HG02981 (cell line): ENCODE results near the gene BRI3.

Experiments
- ATAC-seq: cut with Tn5 transposase; IDR thresholded peaks from one replicate; pipeline ENCODE4 v1.9.1; 2021; ENCODE audit warnings: mild to moderate bottlenecking, moderate library complexity; ENCODE audit not compliant: unreplicated experiment

The BRI3 gene, protein sequence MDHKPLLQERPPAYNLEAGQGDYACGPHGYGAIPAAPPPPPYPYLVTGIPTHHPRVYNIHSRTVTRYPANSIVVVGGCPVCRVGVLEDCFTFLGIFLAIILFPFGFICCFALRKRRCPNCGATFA

DNA sequence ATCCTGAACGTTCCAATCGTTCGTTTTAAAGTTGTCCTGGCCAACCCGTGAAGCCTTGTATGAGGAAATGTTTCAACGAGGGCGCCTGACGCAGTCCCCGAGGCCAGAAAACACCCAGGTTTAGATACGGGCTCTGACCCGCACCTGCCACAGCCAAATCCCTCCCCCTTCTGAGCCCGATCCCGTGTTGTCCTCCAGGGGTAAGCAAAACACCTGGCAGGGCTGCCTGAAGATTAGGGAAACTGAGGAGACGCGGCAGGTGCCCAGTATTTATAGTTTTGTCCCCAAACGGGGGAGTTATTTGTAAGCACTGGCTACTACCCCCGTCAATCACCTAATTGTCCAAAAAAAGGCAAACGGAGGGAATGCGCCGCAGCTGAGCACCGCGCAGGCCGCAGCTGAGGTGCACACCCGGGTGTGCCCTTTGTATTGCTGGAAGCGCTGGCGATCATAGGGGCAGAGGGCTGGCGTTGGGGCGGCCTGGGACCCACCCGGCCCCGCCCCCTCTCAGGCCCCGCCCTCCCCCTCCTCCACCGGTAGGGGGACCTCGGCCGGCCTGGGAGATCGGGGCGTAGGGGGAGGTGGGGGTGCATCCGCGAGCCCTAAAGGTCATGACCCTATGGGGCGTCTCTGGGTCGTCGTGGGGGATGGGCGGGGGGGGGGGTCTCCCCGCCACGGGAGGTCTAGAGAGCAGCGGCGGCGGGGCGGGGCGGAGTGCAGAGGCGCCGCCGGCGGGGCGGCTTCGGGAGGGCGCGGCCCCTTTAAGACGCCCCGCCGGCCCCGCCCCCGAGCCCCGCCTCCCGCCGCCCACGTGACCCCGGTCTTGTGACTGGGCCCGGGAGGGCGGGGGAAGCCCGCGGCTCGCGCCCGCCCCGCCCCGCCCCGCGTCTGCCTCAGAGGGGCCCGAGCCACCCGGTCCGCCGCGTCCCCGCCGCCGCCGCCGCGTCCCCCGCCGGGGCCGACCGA is at the start of gene BRI3:
Gene BRI3, plus strand, starts transcription at position 896 of the 966 bp plus-strand sequence. CDS start 110 bp downstream, outside the sequence.
- peak; percentile 72 for ATAC-seq

DNA sequence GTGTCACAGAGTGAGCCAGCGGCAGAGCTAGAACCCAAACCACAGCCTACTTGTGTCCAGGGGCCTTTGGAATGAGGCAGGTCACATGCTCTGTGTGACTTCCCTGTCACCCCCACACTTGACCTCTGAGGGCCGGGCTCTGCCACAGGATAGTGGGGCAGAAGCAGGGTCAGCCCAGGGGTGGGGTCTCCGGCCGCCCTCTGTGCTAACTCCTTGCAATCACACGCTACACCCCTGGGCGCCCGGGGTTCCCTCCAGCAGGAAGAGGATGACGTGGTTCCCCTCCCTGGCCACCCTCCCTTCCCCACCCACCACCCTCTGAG is 49.3 kb upstream of the BRI3 start:
- ATAC-seq = no peak

DNA sequence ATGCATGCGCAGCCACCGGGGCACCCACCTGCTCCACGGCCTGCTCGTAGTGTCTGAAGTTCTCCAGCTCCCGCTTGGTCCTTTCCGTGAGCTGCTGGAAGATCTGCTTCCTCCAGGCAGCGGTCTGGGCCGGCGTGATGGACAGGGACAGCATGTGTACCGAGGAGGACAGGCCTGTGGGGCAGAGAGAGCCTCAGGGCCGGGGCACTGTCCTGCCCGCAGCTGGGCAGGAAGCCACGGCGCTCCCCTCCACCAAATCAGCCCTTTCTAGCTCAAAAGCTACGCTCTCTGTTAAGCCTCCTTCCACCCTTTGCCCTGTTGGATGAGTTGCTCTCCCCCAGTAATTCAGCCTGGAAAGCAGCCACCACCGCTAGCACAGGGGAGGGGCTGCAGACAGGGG is 48.7 kb upstream of the BRI3 start:
- ATAC-seq = no peak

DNA sequence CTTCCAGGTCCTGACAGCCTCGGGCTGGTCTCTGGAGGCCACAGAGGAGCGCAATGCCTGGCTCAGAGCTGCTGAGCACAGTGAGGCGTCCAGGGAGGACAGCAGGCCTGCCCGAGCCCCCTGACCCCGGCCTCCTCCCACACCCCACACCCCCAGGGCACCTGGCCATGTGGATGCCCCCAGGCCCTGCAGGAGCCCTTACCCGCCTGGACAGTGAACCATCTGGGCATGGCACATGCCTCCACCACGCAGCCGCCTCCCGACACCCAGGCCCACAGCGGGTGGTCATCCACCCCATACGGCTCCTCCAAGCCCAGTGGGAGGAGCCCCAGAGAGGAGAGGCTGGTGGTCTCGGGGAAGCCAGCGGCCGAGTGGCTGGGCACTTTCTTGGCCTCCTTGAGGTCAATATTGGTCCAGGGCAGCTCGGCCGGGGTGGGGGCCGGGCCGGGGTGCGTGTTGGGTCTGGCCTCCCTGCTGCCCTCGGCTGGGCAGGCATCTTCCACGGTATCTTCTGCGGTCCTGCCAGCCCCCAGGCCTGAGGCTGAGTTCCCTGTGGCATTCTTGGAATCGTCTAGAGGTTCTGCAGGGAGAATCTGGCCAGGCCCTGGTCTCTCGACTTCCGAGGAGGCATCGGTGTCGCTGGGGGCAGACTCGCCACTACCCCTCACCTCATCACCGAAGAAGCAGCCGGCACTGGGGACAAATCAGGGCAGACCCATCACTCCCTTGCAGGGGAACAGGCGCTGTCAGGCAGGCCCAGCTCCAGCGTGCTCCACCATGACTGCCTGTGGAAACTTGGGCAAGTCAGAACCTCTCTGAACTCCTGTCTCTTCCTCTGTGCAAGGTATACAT is 48.0 kb upstream of the BRI3 start:
- ATAC-seq = no peak

DNA sequence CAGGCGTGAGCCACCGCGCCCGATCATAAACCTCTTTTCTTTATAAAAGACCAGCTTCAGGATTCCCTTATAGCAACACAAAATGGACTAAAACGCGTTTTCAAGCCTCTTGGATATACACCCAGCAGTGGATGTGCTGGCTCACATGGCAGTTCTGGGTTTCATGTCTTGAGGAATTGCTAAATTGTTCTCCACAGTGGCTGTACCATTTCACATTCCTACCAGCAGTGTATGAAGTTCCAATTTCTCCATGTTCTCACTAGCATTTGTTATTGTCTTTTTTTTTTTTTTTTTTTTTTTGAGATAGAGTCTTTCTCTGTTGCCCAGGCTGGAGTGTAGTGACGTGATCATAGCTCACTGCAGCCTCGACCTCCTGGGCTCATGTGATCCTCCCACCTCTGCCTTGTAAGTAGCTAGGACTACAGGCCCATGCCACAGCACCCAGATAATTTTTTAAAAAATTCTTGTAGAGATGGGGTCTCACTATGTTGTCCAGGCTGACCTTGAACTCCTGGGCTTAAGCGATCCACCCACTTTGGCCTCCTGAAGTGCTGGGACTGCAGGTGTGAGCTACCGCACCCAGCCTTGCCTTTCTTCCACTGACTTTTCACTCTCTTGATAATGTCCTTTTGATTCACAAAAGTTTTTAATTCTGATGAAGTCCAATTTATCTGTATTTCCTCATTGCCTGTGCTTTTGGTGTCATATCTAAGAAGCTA is 46.9 kb upstream of the BRI3 start:
- ATAC-seq = no peak

DNA sequence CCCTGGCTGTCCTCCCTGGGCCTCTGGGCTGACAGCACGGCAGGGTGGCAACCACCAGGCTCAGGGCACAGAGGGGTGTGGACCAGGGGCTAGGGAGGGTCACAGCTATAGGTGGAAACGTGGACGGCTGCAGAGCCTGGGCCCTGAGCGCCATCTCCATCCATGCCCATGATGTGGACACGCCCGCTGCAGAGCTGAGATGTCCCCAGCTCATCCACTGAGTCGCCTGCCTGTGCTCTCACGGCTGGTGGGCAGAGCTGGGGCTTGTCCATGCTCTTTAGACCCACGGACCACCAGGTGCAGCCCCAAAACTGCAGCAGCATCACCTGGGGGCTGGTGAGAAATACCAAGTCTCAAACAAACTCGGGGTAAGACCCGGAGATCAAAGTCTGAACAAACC is 45.6 kb upstream of the BRI3 start:
- no peak for ATAC-seq

DNA sequence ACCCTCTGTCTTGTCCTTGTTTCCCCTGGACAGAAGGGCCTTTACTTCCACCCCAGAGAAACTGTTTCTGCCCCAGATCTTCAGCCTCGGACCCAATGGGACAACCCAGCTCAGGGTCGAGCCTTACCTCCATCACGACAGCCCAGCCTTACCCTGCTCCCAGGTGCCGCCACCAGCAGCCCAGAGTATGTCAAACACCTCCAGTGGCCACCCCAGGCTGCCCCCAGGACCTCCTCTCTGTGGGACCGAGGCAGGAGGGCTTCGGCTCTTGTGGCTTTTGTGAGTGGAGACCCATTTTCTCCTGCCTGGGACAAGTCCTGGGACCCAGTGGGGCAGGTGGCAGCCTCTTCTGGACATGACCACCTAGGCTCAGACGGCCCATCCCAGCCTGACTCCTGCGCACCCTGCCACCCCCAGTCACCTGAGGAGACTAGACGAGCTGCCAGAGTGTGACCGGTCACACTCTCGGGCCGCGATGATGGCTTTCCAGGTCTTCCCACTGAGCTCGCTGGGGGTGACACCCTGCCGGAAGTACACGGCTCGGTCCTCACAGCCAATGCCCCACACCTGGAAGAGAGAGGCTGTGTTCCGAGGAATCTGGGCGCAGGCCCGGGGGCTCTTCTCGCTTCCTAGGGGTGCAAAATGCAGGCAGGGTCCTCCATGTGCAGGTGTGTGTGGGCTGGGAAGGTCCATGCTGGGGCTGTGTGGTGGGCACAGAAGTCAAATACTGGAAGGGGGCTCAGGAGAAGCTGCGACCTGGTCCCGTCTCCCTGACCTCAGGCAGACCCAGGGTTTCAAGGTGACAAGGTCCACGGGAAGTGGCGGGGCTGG is 44.9 kb upstream of the BRI3 start:
- ATAC-seq = no peak

DNA sequence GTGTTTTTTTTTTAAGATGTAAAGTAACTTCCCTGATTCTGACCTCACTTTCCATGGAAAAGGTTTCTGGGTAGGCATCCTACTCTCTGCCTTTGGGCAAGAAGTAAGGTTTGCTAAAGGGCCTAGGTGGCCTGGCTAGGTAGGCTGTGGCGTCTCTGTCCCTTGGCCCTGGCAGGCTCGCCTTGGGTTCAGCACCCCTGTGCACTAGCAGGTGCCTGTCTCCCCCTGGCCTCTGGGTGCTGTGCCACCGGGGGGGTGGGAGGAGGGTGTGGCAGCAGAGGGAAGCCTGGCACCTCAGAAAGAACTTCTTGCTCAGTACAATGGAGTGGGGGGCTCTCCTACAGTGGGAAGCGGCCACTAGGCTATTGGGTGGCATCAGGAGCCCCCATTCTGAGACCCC is 43.4 kb upstream of the BRI3 start:
- no peak for ATAC-seq

DNA sequence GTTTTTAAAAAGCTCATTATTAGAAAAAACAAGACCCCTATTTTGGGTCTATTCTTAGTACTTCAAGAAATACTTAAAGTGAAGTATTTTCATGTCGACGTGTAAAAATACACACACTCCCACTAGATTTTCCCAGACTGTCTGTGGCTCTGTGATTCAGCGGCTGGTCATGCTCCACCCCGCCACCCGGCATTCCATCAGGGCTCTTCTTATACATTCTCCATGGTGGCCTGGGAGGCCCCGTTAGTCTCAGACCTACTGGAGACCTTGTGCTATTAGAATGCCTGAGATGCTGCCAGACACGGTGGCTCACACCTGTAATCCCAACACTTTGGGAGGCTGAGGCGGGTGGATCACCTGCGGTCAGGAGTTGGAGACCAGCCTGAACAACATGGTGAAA is 42.5 kb upstream of the BRI3 start:
- ATAC-seq = no peak

DNA sequence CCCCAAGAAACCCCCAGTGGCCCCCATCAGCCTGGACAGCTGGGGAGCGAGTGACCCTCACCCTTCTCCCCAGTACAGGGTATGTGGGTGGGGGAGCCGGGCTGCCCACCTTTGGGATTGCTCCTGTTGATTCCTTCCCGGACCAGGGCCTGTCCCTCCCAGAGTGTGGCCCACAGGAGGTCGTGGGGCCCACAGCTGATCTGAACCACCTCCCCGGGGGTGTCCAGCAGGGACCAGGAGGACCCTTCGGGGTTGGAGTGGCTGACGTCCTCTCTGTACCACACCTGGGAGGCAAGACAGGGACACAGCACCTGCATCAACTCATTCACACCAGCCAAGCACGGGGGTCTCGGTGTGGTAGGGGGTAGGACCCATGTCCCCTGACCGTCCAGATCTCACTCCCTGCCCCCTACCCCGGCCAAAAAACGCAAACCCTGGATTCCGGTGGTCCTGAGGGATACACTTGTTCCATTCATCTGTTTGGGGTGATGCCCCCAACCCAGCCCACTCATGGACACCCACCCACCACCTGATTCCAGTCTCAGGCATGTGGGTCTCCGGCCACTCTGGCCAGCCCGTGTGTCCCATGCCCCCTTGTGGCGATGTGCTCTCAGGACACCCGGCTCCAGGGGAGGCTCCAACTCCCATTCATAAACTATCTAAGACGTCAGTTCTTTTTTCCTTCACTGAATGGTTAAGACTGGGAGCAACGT is 40.4 kb upstream of the BRI3 start:
- peak; percentile 76 for ATAC-seq

DNA sequence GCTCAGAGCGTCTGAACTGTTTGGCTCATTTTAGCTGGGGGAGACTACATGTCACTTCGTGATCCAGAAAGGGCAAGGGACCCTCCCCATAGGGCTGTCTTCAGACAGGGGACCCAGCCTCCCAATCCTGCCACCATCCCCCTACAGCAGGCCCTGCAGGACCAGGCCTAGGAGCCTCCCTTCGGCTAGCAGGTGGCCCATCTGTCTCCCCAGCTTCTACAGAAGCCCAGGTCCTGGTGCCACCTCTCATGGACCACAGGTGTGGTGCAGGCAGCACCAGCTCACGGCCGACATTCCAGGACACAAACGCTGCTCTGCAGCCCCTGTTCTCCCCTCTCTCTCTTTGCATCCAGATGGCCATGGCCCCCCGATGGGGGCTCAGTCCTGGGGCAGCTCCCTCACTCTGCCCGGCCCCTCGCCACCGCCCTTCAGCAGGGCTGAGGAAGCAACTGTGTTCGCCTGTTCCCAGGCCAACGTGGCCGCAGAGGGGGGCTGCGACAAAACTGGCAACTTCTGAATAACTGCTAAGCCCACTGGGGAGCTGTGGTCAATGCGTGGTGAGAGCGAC is 39.7 kb upstream of the BRI3 start:
- ATAC-seq = peak; percentile 20

DNA sequence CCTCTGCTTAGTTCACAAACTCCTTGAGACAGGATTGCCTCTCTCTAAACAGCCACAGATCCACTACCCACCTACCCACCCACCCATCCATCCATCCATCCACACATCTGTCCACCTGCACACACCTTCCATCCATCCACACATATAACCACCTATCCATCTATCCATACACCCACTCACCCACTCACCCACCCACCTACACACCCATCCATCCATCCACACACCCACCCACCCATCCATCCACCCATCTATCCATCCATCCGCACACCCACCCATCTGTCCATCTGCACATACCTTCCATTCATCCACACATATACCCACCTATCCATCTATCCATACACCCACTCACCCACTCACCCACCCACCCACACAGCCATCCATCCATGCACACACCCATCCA is 39.1 kb upstream of the BRI3 start:
- ATAC-seq = no peak

DNA sequence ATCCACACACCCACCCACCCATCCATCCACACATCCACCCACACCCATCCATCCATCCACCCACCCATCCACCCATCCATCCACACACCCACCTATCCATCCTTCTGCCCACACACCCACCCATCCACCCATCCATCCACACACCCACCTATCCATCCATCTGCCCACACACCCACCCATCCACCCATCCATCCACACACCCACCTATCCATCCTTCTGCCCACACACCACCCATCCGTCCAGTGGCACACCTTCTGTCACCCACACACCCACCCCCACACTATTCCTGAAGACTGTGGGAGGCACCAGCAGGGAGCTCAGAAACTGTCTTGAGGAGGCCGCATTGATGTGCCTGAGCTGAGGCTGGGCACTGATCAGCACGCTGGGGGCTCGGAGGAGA is 38.6 kb upstream of the BRI3 start:
- ATAC-seq = no peak

DNA sequence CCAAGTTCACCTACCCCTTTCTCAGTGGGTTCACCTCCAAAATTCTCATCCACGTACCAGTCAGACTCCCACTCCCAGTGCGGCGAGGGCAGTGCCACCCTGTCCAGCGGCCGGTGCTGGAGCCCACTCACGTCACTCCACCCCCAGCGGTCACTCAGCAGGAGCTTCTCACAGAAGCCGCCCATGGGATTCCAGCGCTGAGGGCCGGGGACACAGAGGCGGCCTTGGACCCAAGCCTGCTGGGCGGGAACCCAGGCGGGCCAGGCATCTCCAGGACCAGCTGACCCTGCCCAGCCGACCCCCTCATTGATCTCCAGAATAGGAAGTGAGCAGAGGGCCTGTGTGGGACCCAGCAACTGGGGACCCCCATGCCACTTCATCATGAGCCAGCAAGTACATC is 36.6 kb upstream of the BRI3 start:
- no peak for ATAC-seq

DNA sequence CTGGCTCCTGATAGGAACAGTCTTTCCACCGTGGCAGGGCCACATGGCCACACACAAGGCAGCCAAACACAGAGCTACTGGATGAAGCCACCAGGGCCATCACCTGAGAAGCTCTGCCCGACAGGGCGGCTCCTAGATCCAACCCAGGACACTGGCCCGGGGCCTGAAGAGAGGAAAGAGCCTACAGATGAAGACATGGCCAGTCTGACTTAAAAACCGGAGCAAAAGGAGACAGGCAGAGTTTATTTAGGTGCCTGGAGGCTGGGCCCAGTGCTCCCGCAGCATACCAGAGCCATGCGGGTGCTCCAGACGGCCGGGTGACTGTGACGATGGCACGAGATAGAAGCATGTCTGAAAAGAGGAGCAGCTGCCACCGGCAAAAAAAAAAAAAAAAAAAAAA is 33.3 kb upstream of the BRI3 start:
- no peak for ATAC-seq

DNA sequence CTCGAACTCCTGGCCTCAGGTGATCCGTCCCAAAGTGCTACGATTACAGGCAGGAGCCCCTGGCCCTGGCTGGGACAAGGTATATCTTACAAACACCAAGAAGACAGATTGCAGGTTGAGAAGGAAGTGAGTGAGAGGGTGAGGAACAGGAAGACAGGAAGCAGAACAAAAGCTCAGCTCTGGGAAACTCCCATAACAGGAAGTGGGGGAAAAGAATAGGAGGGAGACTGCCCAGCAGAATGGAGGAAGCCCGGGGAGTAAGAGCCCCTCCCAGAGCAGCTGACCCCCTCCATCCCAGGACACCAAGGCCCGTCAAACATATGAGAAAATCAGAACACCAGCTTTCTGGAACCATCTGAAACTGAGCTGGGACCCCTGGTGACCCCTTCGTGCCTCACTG is 32.4 kb upstream of the BRI3 start:
- ATAC-seq = no peak

DNA sequence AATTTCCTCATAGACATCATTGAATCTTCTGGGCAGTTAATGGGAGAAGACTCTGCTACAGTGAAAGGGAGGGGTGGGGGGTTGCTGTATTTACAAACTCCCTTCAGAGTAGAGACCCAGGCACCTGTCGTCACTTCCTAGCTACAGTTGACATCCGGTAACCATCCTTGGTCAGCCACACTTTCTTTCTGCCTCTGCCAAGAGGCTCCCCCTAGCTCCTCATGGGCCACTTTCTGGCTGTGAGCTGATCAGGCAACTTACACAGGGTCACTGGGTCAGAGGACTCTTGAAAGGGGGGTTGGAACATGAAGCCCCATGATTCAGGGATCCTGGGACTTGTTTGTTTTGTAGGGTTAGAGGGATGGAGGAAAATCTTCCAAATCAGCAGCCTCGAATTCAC is 30.7 kb upstream of the BRI3 start:
- ATAC-seq = no peak

DNA sequence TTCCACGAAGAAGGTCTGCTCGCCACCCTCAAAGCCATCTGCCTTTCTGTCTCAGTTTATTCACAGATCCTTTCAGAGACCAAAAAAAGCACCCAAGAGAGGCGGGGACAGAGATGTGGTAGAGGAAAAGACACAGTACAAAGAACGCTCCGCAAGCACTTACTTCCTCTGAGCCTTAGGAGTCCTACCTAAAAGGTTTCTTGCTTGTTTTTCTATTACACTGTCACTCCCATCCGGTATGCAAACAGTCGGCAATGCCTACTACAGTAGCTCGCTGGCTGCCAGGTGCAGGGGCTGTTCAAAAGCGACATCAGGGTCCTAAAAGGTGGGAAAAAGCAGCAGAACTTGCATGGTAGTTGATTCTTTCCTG is 30.3 kb upstream of the BRI3 start:
- peak; percentile 14 for ATAC-seq
